Stimulated activated CD4-positive, alpha-beta T cell treated with anti-CD3 and anti-CD28 coated beads, Interleukin-12 subunit alpha, Interleukin-12 subunit beta, amount 100 ng/mL, for 24 hours (primary cell): Measurements from ENCODE around the gene ZDHHC18.

Experiments
- DNase-seq, 2 experiments: peaks; one replicate each; pipeline ENCODE4 v3.0.0-alpha.2; 2020; ENCODE audit warnings: low read depth in 2 of 2

ZDHHC18 gene

DNA sequence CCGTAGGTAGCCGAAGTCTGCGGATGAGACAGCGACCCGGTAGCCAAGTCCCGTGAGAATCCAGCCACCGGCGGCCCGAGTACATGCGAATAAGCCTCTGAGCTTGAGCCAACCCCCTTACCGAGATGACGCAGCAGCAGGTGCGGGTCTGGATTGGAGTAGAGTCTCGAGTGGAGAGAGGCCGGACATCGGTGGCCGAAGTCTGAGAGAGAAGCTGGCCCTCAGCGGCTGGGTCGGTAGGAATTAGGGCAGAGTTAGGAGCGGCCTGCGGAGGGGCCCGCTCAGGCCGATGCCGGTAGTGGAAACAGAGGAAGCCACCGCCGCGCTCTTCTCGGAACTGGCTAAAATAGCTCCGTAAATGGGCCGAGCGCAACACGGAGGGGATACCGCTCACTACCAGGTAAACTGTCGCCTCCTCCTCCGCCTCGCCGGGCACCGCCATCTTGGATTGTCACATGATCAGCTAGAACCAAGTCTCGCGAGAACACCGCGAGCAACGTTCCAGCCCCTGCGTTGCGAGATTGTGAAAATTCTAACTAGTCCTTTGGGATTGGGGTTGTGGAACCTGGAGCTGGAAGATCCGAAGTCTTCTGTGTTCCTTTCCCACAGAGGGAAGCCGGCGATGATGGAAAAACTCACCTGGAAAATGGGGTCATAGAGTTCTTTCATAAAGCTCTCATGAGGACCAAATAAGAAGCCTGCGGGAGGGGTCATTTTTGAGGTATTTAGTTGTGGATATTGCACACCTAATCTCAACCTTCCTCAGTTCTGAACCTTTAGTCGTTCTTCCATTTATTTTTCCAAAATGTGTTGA, 73.7 kb downstream of the ZDHHC18 start, which contains the start of gene GPATCH3:
Gene GPATCH3 (minus strand): TSS at position 467 of the 814 bp plus-strand sequence. CDS start 25 bp downstream, at position 442.
- peak; percentile 74 to 88 for DNase-seq

DNA sequence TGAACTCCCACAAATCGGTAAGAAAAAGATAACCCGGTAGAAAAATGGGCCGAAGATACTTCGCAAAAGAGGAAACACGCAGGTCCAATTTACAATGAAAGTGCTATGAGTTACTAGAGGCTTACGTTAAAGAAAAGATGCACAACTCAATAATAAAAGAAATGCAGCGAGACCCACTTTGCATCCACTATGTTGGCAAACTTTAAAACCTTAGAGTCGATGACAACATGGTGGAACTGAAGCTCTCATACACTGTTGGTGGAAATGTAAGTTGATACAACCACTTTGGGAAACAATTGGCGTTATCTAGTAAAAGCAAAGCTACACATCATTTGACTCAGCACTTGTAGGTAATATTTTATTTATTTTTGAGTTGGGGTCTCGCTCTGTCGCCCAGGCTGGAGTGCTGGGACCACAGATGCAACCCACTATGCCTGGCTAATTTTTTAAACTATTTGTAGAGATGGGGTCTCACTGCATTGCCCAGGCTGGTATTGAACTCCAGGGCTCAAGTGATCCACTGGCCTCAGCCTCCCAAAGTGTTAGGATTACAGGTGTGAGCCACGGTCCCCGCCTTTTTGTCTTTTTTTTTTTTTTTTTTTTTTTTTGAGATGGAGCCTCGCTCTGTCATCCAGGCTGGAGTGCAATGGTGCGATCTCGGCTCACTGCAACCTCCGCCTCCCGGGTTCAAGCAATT, 74.5 kb downstream of the ZDHHC18 start:
- DNase-seq, result no peak
